ENCODE measurements around the gene SRPK2.

Gene SRPK2

GRCh38 chr7:105133986-105134655, 254.6 kb downstream of the SRPK2 start:
- DNase-seq (ENCODE audit: low spot score) = no peak

- no peak for DNase-seq (ENCODE audit: low spot score)
Observed at GRCh38 chr7:105133358-105133757, 255.4 kb downstream of the SRPK2 start.

GRCh38 chr7:105132835-105133234, 255.9 kb downstream of the SRPK2 start:
- DNase-seq (ENCODE audit: low spot score) = no peak

GRCh38 chr7:105132335-105132734, 256.4 kb downstream of the SRPK2 start:
- DNase-seq (ENCODE audit: low spot score) = no peak

GRCh38 chr7:105131890-105132289, 256.8 kb downstream of the SRPK2 start:
- no peak for DNase-seq (ENCODE audit: low spot score)

- DNase-seq (ENCODE audit: low spot score) = no peak
Observed at GRCh38 chr7:105131033-105131656, 257.6 kb downstream of the SRPK2 start.

- DNase-seq (ENCODE audit: low spot score) = no peak
Observed at GRCh38 chr7:105130580-105130979, 258.1 kb downstream of the SRPK2 start.

GRCh38 chr7:105130048-105130447, 258.7 kb downstream of the SRPK2 start:
- DNase-seq (ENCODE audit: low spot score) = no peak

GRCh38 chr7:105127179-105127578, 261.5 kb downstream of the SRPK2 start:
- no peak for DNase-seq (ENCODE audit: low spot score)

- DNase-seq (ENCODE audit: low spot score) = no peak
Observed at GRCh38 chr7:105126436-105126975, 262.2 kb downstream of the SRPK2 start.

- DNase-seq (ENCODE audit: low spot score) = no peak
Observed at GRCh38 chr7:105125745-105126144, 263.0 kb downstream of the SRPK2 start.

- no peak for DNase-seq (ENCODE audit: low spot score)
Observed at GRCh38 chr7:105122619-105123018, 266.1 kb downstream of the SRPK2 start.

GRCh38 chr7:105118612-105119600, 269.8 kb downstream of the SRPK2 start:
- no peak for DNase-seq (ENCODE audit: low spot score)

GRCh38 chr7:105112440-105113418, 276.0 kb downstream of the SRPK2 start:
- DNase-seq (ENCODE audit: low spot score) = no peak

- no peak for DNase-seq (ENCODE audit: low spot score)
Observed at GRCh38 chr7:105107458-105107857, 281.3 kb downstream of the SRPK2 start.

- no peak for DNase-seq (ENCODE audit: low spot score)
Observed at GRCh38 chr7:105106473-105106872, 282.2 kb downstream of the SRPK2 start.

- DNase-seq (ENCODE audit: low spot score) = no peak
Observed at GRCh38 chr7:105105579-105105978, 283.1 kb downstream of the SRPK2 start.

- no peak for DNase-seq (ENCODE audit: low spot score)
Observed at GRCh38 chr7:105102557-105103352, 286.0 kb downstream of the SRPK2 start.

GRCh38 chr7:105101864-105102263, 286.9 kb downstream of the SRPK2 start:
- DNase-seq (ENCODE audit: low spot score) = no peak

- DNase-seq (ENCODE audit: low spot score) = no peak
Observed at GRCh38 chr7:105098863-105099515, 289.7 kb downstream of the SRPK2 start.
